Transverse colon (tissue), 4 donors: ENCODE measurements around the gene MX2. TPM values are rescaled to one million over a fixed set of nuclear protein-coding genes. Genes with fewer than 3 reads are reported as not detected.

ENCODE experiments used
- DNase-seq: peaks from one replicate; pipeline ENCODE4 v3.0.0-alpha.2; 2019
- H3K27ac ChIP-seq, 4 donors: fragments of 200-600 bp; sonication (generic); 2 replicates each; pipeline ENCODE4 v1.5.1; 2016 to 2018; ENCODE audit warnings: inconsistent platforms in 4 of 4
- H3K27me3 ChIP-seq: fragments of 200-600 bp; sonication (generic); 2 replicates; pipeline ENCODE4 v1.5.1; 2017; ENCODE audit warnings: inconsistent platforms
- H3K36me3 ChIP-seq, 4 donors: fragments of 200-600 bp; sonication (generic); 2 replicates each; pipeline ENCODE4 v1.5.1; 2017 to 2019; ENCODE audit warnings: inconsistent platforms in 4 of 4
- H3K4me1 ChIP-seq, 4 donors: fragments of 200-600 bp; sonication (generic); 2 replicates each; pipeline ENCODE4 v1.5.1; 2017 to 2020; ENCODE audit warnings: inconsistent platforms in 4 of 4
- H3K4me3 ChIP-seq, 4 donors: fragments of 200-600 bp; sonication (generic); 1 replicate in 1 of 4; 2 replicates in 3 of 4; pipeline versions ENCODE4 v1.5.1 to v1.6.1; 2017 to 2019; ENCODE audit warnings: inconsistent platforms in 4 of 4
- H3K9me3 ChIP-seq, 2 donors: fragments of 200-600 bp; sonication (generic); 2 replicates each; pipeline ENCODE4 v1.5.1; 2017 to 2019; ENCODE audit warnings: inconsistent platforms in 2 of 2
- EP300 ChIP-seq: sonication (generic); formaldehyde crosslinking; IDR thresholded peaks from one replicate; pipeline ENCODE4 v1.6.1; 2017; ENCODE audit warnings: antibody characterized with exemption, low read depth
- POLR2A ChIP-seq: fragments of 450-650 bp; IDR thresholded peaks from one replicate; pipeline ENCODE4 v1.6.1; 2016; ENCODE audit warnings: antibody characterized with exemption, mild to moderate bottlenecking, moderate library complexity
- POLR2AphosphoS5 ChIP-seq, 3 donors: sonication (generic); formaldehyde crosslinking; IDR thresholded peaks; one replicate each; pipeline ENCODE4 v1.6.1; 2016; ENCODE audit warnings: antibody characterized with exemption in 3 of 3
- WGBS, 2 donors: methylation state at CpG; one replicate each; pipeline ENCODE4 v1.1.5; 2018; ENCODE audit warnings: low coverage in 1 of 2; 5-methylcytosine and 5-hydroxymethylcytosine counted together
- in situ Hi-C, 4 donors: fragments of 200-750 bp; cut with MboI; loops; one replicate each; pipeline versions ENCODE4 v1.15.0 to v1.15.1; 2017; ENCODE audit warnings: low sequenced_read_pairs in 3 of 4, low pct_ligation_motif_present in 1 of 4, low pct_unique_long_range_greater_than_20kb in 1 of 4
- intact Hi-C: fragments of 100-400 bp; cut with DNase I; formaldehyde crosslinking; loops from one replicate; pipeline ENCODE4 v1.15.1; 2023; ENCODE audit warnings: low total_unique reads
- total RNA-seq, 4 donors: library from RNA; depleted of rRNA; stranded (reverse); fragments of >200 nt; gene quantifications; one replicate each; pipeline ENCODE4 v1.1.0, GENCODE V29; 2016
- TF ChIP-seq, protein P1 (sequence below), 5 experiments: fragments of 200-600 bp in 3 of 5; fragments of 450-650 bp in 2 of 5; sonication (generic) in 3 of 5; IDR thresholded peaks; 1 replicate in 2 of 5; 2 replicates in 3 of 5; pipeline ENCODE4 v1.5.1; 2016 to 2017; ENCODE audit warnings: antibody characterized with exemption in 5 of 5, inconsistent platforms in 3 of 5, mild to moderate bottlenecking in 2 of 5, moderate library complexity in 1 of 5

MX2 gene
- total RNA-seq, 4 donors from 2014 or later: 3.4 to 16.9 (median 4.1) TPM

DNA sequence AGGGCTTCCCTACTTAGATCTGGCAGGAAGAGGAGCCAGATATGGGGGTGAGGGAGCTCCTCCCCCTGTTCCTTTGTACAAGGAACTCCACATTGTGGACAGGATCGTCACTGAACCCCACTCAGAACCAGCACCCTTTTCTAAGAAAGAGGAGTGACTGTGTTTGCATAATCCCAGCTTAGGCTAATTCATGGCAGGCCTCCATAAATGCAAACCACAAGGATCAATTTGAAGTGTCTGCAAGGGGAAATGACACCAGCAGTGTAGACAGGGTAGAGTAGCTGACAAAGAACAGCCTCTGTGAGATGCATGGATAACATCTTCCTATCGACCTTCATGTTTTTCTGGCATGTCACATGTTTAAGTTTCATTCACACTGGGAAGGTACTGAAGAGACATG lies 75.9 kb downstream of the MX2 start:
- no peak for DNase-seq
- in situ Hi-C loops: no loop called here
- no peak overlapping the region for H3K4me3 ChIP-seq
- intact Hi-C loops: no loop called here
- peaks cover 0 to 14% (median 6%) of the 10 kb centered on the region in 4 donors for H3K4me1 ChIP-seq
- peaks cover 0 to 7% of the 10 kb centered on the region in 2 donors for H3K9me3 ChIP-seq
- WGBS, 2 donors: 57 to 71% methylated on average over 1 to 2 of the region's 2 CpGs
- peaks cover 0 to 51% (median 23%) of the 10 kb centered on the region in 4 donors for H3K36me3 ChIP-seq
- TF ChIP-seq, protein P1, sequence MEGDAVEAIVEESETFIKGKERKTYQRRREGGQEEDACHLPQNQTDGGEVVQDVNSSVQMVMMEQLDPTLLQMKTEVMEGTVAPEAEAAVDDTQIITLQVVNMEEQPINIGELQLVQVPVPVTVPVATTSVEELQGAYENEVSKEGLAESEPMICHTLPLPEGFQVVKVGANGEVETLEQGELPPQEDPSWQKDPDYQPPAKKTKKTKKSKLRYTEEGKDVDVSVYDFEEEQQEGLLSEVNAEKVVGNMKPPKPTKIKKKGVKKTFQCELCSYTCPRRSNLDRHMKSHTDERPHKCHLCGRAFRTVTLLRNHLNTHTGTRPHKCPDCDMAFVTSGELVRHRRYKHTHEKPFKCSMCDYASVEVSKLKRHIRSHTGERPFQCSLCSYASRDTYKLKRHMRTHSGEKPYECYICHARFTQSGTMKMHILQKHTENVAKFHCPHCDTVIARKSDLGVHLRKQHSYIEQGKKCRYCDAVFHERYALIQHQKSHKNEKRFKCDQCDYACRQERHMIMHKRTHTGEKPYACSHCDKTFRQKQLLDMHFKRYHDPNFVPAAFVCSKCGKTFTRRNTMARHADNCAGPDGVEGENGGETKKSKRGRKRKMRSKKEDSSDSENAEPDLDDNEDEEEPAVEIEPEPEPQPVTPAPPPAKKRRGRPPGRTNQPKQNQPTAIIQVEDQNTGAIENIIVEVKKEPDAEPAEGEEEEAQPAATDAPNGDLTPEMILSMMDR (IDR thresholded peaks at IDR 0.05): no peak
- TF ChIP-seq POLR2AphosphoS5 (IDR thresholded peaks at IDR 0.05) (no peak), POLR2A (no peak), EP300 (no peak)
- H3K27ac ChIP-seq: no peak overlapping the region
- H3K27me3 ChIP-seq: no peaks in the 10 kb centered on the region

DNA sequence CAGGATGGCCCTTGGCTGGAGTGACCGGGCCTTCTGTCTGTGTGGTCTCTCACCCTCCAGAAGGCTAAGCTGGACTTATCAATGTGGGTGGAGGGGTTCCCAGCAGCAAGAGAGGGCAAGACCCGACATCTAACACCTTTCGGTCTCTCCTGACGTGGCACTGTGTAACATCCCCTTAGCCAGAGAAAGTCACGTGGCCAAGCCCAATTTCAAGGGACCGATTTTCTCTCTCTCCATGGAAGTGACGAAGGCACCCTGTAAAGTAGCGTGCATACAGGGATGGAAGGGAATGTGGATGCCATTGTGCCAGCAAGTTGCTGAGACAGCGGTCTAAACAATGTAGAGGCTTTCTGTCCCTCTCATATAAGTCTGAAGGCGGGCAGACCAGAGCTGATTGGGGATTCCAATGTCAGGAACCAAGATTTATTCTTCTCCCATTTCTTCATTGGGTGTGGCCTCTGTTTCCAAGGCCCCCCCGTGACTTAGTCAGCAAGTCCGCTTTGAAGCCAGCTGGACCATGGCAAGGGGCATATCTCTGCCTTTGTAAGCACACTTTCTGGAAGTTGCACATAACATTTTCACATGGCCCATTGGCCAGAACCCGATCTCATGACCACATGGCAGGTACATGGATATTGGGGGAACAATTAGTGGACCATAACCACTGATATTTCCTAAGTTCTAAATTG lies 76.7 kb downstream of the MX2 start:
- 95 to 100% methylated on average over 3 to 13 of the region's 13 CpGs for WGBS, 2 donors
- no peaks in the 10 kb centered on the region for H3K27me3 ChIP-seq
- H3K9me3 ChIP-seq: peaks cover 0 to 7% of the 10 kb centered on the region in 2 donors
- H3K4me1 ChIP-seq: peaks cover 0 to 6% (median 3%) of the 10 kb centered on the region in 4 donors
- DNase-seq: no peak
- H3K27ac ChIP-seq: no peak overlapping the region
- in situ Hi-C loops (no loop called here), intact Hi-C loops (no loop called here)
- peaks cover 0 to 57% (median 24%) of the 10 kb centered on the region in 4 donors for H3K36me3 ChIP-seq
- TF ChIP-seq POLR2A (no peak), POLR2AphosphoS5 (IDR thresholded peaks at IDR 0.05) (no peak), EP300 (no peak)
- TF ChIP-seq, protein P1 (IDR thresholded peaks at IDR 0.05): no peak
- no peak overlapping the region for H3K4me3 ChIP-seq

DNA sequence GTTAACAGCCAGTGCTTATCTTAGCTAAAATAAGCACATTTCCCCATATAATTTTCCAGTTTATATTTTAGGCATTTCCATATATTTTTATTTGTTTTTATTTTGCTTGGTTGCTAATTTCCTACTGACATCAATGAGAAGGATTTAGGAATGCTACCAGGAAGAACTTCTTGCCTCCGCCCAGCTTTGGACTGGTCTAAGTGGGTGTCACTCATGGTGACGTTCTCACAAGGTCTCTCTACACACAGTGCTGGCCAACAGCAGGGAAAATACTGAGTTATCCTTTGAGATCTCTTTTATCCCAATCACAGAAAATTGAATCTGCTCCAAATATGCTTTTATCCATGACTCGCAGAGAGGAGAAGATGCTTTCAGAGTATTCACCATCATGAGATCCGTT lies 77.4 kb downstream of the MX2 start:
- no peak overlapping the region for H3K4me3 ChIP-seq
- WGBS, 2 donors: 88 to 89% methylated on average over 4 of the region's 4 CpGs
- TF ChIP-seq POLR2A: no peak
- peaks cover 0 to under 1% (median 0%) of the 10 kb centered on the region in 4 donors for H3K4me1 ChIP-seq
- H3K27me3 ChIP-seq: no peaks in the 10 kb centered on the region
- H3K27ac ChIP-seq: no peak overlapping the region
- in situ Hi-C loops: no loop called here
- peaks cover 0 to 7% of the 10 kb centered on the region in 2 donors for H3K9me3 ChIP-seq
- intact Hi-C loops: no loop called here
- H3K36me3 ChIP-seq: peaks cover 0 to 62% (median 26%) of the 10 kb centered on the region in 4 donors
- DNase-seq: no peak

DNA sequence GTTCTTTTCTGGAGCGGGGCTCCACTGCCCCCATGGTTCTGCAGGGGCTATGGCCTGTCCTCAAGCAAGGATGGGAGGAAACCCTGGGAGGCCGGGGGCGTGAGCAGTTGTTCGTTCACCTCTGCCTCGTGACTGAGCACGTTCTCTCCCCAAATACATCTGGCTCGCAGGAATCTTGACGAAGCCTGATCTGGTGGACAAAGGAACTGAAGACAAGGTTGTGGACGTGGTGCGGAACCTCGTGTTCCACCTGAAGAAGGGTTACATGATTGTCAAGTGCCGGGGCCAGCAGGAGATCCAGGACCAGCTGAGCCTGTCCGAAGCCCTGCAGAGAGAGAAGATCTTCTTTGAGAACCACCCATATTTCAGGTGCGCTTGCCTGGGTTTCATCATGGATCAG lies 79.7 kb downstream of the MX2 start:
- Histone ChIP-seq H3K4me1 (no peaks in the 10 kb centered on the region), H3K27me3 (no peaks in the 10 kb centered on the region), H3K9me3 (no peaks in the 10 kb centered on the region), H3K36me3 (peaks cover 0 to 50% (median 15%) of the 10 kb centered on the region in 4 donors), H3K27ac (no peak overlapping the region), H3K4me3 (no peak overlapping the region)
- DNase-seq: no peak
- TF ChIP-seq, protein P1 (IDR thresholded peaks at IDR 0.05): no peak
- TF ChIP-seq EP300 (no peak), POLR2AphosphoS5 (IDR thresholded peaks at IDR 0.05) (no peak), POLR2A (no peak)
- WGBS, 2 donors: 92 to 100% methylated on average over 1 to 14 of the region's 14 CpGs
- in situ Hi-C loops: no loop called here
- intact Hi-C loops: loop anchor here (10.0 kb wide), 1 partner anchor 193 kb away; no protein-coding TSS in a partner anchor
